HEK293 (cell line): ENCODE results near the gene SAMD4A.

Experiments used
- CTCF ChIA-PET: fragments of 350-600 bp; formaldehyde crosslinking; extraction: SDS; loops from one replicate; lab custom pipeline; 2021; ENCODE audit warnings: antibody characterized with exemption; lab: Yijun Ruan, JAX
- POLR2A ChIA-PET: fragments of 300-600 bp; formaldehyde crosslinking; extraction: SDS; loops from one replicate; lab custom pipeline; 2020; ENCODE audit warnings: antibody characterized with exemption, inconsistent platforms; lab: Yijun Ruan, JAX
- H3K27ac ChIP-seq: fragments of 200-500 bp; sonication (Bioruptor generic); 2 replicates; pipeline ENCODE4 v1.5.1; 2014; ENCODE audit warnings: low read depth, low read length, control low read depth, inconsistent platforms; ENCODE audit errors: extremely low read depth
- H3K36me3 ChIP-seq, 2 experiments: fragments of 200-500 bp in 1 of 2; sonication (Bioruptor generic) in 1 of 2; 1 replicate in 1 of 2; 2 replicates in 1 of 2; pipeline ENCODE4 v1.5.1; 2014 to 2017; ENCODE audit warnings: inconsistent platforms in 2 of 2, low read length in 2 of 2; ENCODE audit not compliant: control insufficient read depth in 2 of 2, insufficient read depth in 1 of 2
- H3K4me1 ChIP-seq: fragments of 200-500 bp; sonication (Bioruptor generic); 2 replicates; pipeline ENCODE4 v1.5.1; 2014; ENCODE audit warnings: mild to moderate bottlenecking, low read length, inconsistent platforms; ENCODE audit not compliant: control insufficient read depth, insufficient read depth
- H3K4me3 ChIP-seq: 2 replicates; pipeline ENCODE4 v1.5.1; 2011; ENCODE audit warnings: low read depth, mild to moderate bottlenecking, control low read depth, low read length, moderate library complexity
- H3K9me3 ChIP-seq: fragments of 200-500 bp; sonication (Bioruptor generic); 2 replicates; pipeline ENCODE4 v1.5.1; 2014; ENCODE audit warnings: low read depth, low read length, inconsistent platforms; ENCODE audit not compliant: control insufficient read depth, insufficient read depth
- HOXC10 ChIP-seq: sonication (generic); formaldehyde crosslinking; IDR thresholded peaks from 2 replicates; pipeline ENCODE4 v1.8.1; 2023; ENCODE audit warnings: mild to moderate bottlenecking, missing genetic modification reagents
- KLF7 ChIP-seq: fragments of 450-650 bp; formaldehyde crosslinking; IDR thresholded peaks from 2 replicates; pipeline ENCODE4 v1.5.1; 2016; ENCODE audit warnings: missing biosample characterization, missing genetic modification characterization, borderline replicate concordance
- MZF1 ChIP-seq: fragments of 450-650 bp; formaldehyde crosslinking; IDR thresholded peaks from 2 replicates; pipeline ENCODE4 v1.5.1; 2017; ENCODE audit warnings: missing biosample characterization, missing genetic modification characterization, borderline replicate concordance
- OSR2 ChIP-seq: fragments of 450-650 bp; formaldehyde crosslinking; IDR thresholded peaks from 2 replicates; pipeline ENCODE4 v1.5.1; 2016; ENCODE audit warnings: missing biosample characterization, missing genetic modification characterization
- PRDM1 ChIP-seq: fragments of 450-650 bp; formaldehyde crosslinking; IDR thresholded peaks from 2 replicates; pipeline ENCODE4; 2016; ENCODE audit warnings: missing biosample characterization, missing genetic modification characterization
- SCRT2 ChIP-seq: fragments of 450-650 bp; formaldehyde crosslinking; IDR thresholded peaks from 2 replicates; pipeline ENCODE4 v1.5.1; 2016; ENCODE audit warnings: missing biosample characterization, missing genetic modification characterization
- SP2 ChIP-seq: fragments of 450-650 bp; formaldehyde crosslinking; IDR thresholded peaks from 2 replicates; pipeline ENCODE4 v1.5.1; 2016; ENCODE audit warnings: missing biosample characterization, missing genetic modification characterization
- ZBTB20 ChIP-seq: fragments of 450-650 bp; formaldehyde crosslinking; IDR thresholded peaks from 2 replicates; pipeline ENCODE4 v1.5.1; 2016; ENCODE audit warnings: missing biosample characterization, missing genetic modification characterization
- ZNF184 ChIP-seq: fragments of 450-650 bp; IDR thresholded peaks from 2 replicates; pipeline ENCODE4 v1.5.1; 2018; ENCODE audit warnings: missing biosample characterization, mild to moderate bottlenecking, missing genetic modification characterization
- ZNF202 ChIP-seq: fragments of 450-650 bp; formaldehyde crosslinking; IDR thresholded peaks from 2 replicates; pipeline ENCODE4 v1.5.1; 2016; ENCODE audit warnings: missing biosample characterization, missing genetic modification characterization, borderline replicate concordance
- ZNF274 ChIP-seq, 2 experiments: fragments of 200-500 bp in 1 of 2; fragments of 450-650 bp in 1 of 2; sonication (Bioruptor generic) in 1 of 2; formaldehyde crosslinking in 1 of 2; IDR thresholded peaks; 2 replicates each; pipeline versions ENCODE4 v1.5.1 to v1.6.1; 2014 to 2016; ENCODE audit warnings: borderline replicate concordance in 1 of 2, inconsistent platforms in 1 of 2, low read length in 1 of 2, missing biosample characterization in 1 of 2, missing genetic modification characterization in 1 of 2
- ZNF423 ChIP-seq: fragments of 450-650 bp; formaldehyde crosslinking; IDR thresholded peaks from 2 replicates; pipeline ENCODE4 v1.5.1; 2016; ENCODE audit warnings: missing biosample characterization, missing genetic modification characterization
- ZNF48 ChIP-seq: fragments of 450-650 bp; formaldehyde crosslinking; IDR thresholded peaks from 2 replicates; pipeline ENCODE4 v1.5.1; 2016; ENCODE audit warnings: missing biosample characterization, missing genetic modification characterization
- ZNF510 ChIP-seq: fragments of 450-650 bp; formaldehyde crosslinking; IDR thresholded peaks from 2 replicates; pipeline ENCODE4 v1.5.1; 2018; ENCODE audit warnings: mild to moderate bottlenecking, missing genetic modification characterization, missing biosample characterization; ENCODE audit not compliant: insufficient replicate concordance
- ZNF610 ChIP-seq: fragments of 450-650 bp; formaldehyde crosslinking; IDR thresholded peaks from 2 replicates; pipeline ENCODE4 v1.5.1; 2016; ENCODE audit warnings: missing biosample characterization, missing genetic modification characterization, borderline replicate concordance
- ZNF664 ChIP-seq: fragments of 450-650 bp; formaldehyde crosslinking; IDR thresholded peaks from 2 replicates; pipeline ENCODE4 v1.5.1; 2016; ENCODE audit warnings: missing biosample characterization, missing genetic modification characterization
- ZNF677 ChIP-seq: fragments of 450-650 bp; IDR thresholded peaks from 2 replicates; pipeline ENCODE4 v1.5.0; 2018; ENCODE audit warnings: missing biosample characterization, mild to moderate bottlenecking, missing genetic modification characterization, moderate library complexity
- ZNF837 ChIP-seq: fragments of 450-650 bp; formaldehyde crosslinking; IDR thresholded peaks from 2 replicates; pipeline ENCODE4 v1.5.1; 2016; ENCODE audit warnings: missing biosample characterization, missing genetic modification characterization
- ZXDB ChIP-seq: fragments of 450-650 bp; formaldehyde crosslinking; IDR thresholded peaks from 2 replicates; pipeline ENCODE4 v1.5.1; 2016; ENCODE audit warnings: missing biosample characterization, missing genetic modification characterization
- TF ChIP-seq, protein P1 (sequence below): fragments of 450-650 bp; formaldehyde crosslinking; optimal IDR thresholded peaks from 2 replicates; pipeline ENCODE3; 2016; ENCODE audit warnings: missing biosample characterization, mild to moderate bottlenecking, missing genetic modification characterization
- TF ChIP-seq, protein P2 (sequence below): fragments of 450-650 bp; formaldehyde crosslinking; IDR thresholded peaks from 2 replicates; pipeline ENCODE4 v1.5.1; 2017; ENCODE audit warnings: missing biosample characterization, missing genetic modification characterization
- TF ChIP-seq, protein P3 (sequence below): fragments of 450-650 bp; formaldehyde crosslinking; IDR thresholded peaks from 2 replicates; pipeline ENCODE4 v1.5.1; 2016; ENCODE audit warnings: missing biosample characterization, missing genetic modification characterization
- TF ChIP-seq, protein P4 (sequence below): fragments of 450-650 bp; formaldehyde crosslinking; IDR thresholded peaks from 2 replicates; pipeline ENCODE4 v1.5.1; 2017; ENCODE audit warnings: missing biosample characterization, missing genetic modification characterization
- TF ChIP-seq, protein P5 (sequence below): fragments of 450-650 bp; formaldehyde crosslinking; IDR thresholded peaks from 2 replicates; pipeline ENCODE4 v1.5.1; 2016; ENCODE audit warnings: missing biosample characterization, missing genetic modification characterization
- TF ChIP-seq, protein P6 (sequence below): fragments of 450-650 bp; formaldehyde crosslinking; IDR thresholded peaks from 2 replicates; pipeline ENCODE4 v1.5.1; 2016; ENCODE audit warnings: missing biosample characterization, missing genetic modification characterization, low read depth

Gene SAMD4A

DNA sequence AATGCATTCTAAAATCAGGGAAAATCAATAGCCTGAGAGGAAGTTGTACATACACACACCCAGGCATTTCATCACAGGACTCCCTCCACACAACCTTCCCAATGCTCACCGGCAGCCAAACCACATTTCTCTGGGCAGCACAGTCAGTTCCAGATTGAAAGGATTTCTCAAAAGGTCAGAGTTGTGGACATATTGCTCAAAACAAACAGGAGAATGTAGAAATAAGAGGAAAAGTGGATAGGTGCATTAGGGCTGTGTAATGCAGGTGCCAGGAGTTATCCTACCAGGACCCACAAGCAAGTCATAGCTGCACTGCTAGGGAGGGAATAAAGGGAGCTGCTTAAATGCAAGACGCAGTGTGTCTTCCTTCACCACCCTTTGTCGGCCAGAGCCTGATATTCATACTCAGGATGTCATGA, 272.8 kb downstream of the SAMD4A start:
- Histone ChIP-seq H3K36me3 (peaks cover 0 to 9% of the 10 kb centered on the region in 2 experiments; a peak in 2 of 3 replicates), H3K9me3 (no peaks in the 10 kb centered on the region), H3K27ac (no peak overlapping the region), H3K4me3 (no peak overlapping the region), H3K4me1 (no peaks in the 10 kb centered on the region)
- POLR2A ChIA-PET = no interaction called here
- CTCF ChIA-PET = no interaction called here
- TF ChIP-seq ZNF274 (IDR thresholded peaks at IDR 0.05; ENCODE audit: low read length) = no peak
- TF ChIP-seq ZNF274 (tag by site-specific recombination; IDR thresholded peaks at IDR 0.05; ENCODE audit: borderline replicate concordance) = no peak
- TF ChIP-seq, protein P1, sequence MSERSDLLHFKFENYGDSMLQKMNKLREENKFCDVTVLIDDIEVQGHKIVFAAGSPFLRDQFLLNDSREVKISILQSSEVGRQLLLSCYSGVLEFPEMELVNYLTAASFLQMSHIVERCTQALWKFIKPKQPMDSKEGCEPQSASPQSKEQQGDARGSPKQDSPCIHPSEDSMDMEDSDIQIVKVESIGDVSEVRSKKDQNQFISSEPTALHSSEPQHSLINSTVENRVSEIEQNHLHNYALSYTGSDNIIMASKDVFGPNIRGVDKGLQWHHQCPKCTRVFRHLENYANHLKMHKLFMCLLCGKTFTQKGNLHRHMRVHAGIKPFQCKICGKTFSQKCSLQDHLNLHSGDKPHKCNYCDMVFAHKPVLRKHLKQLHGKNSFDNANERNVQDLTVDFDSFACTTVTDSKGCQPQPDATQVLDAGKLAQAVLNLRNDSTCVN (tag by site-specific recombination) = no peak
- TF ChIP-seq MZF1 = no peak
- TF ChIP-seq HOXC10 (CRISPR knock-in tag) = no peak
- TF ChIP-seq ZNF664 (tag by site-specific recombination) = no peak
- no peak for TF ChIP-seq ZNF202 (tag by site-specific recombination)
- TF ChIP-seq PRDM1 = no peak

DNA sequence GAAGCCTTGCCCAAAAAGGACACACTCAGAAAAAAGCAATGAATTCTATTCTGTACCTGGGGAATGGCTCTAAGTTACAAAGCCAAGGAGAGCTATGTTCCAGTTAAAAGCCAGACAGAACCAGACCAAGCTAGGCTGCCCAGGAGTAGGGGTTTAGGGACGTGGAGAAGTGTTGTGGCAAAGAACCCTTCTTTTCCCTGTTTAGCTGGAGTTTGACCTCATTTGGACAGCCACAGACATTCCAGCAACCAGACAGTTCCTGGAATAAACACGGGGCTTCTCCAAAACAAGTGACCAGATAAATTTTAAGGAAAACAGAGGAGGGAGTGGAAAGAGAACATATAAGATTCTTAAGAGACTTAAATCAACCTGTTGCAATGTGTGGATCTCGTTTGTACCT, 273.4 kb downstream of the SAMD4A start:
- CTCF ChIA-PET = no interaction called here
- no peaks in the 10 kb centered on the region for H3K4me1 ChIP-seq
- POLR2A ChIA-PET = no interaction called here
- no peak overlapping the region for H3K4me3 ChIP-seq
- H3K36me3 ChIP-seq = peaks cover 0 to 9% of the 10 kb centered on the region in 2 experiments; a peak in 2 of 3 replicates
- H3K27ac ChIP-seq = no peak overlapping the region
- H3K9me3 ChIP-seq = no peaks in the 10 kb centered on the region
- TF ChIP-seq ZNF510 (tag by site-specific recombination) (no peak), ZBTB20 (no peak), SP2 (no peak), ZNF837 (tag by site-specific recombination) (no peak), ZNF202 (tag by site-specific recombination) (no peak), OSR2 (tag by site-specific recombination) (no peak), ZXDB (tag by site-specific recombination) (no peak), ZNF610 (tag by site-specific recombination) (no peak), ZNF48 (tag by site-specific recombination) (no peak), KLF7 (tag by site-specific recombination) (no peak), ZNF184 (tag by site-specific recombination) (no peak), ZNF677 (tag by site-specific recombination) (no peak), SCRT2 (tag by site-specific recombination) (no peak), ZNF423 (tag by site-specific recombination) (no peak)
- TF ChIP-seq, protein P2, sequence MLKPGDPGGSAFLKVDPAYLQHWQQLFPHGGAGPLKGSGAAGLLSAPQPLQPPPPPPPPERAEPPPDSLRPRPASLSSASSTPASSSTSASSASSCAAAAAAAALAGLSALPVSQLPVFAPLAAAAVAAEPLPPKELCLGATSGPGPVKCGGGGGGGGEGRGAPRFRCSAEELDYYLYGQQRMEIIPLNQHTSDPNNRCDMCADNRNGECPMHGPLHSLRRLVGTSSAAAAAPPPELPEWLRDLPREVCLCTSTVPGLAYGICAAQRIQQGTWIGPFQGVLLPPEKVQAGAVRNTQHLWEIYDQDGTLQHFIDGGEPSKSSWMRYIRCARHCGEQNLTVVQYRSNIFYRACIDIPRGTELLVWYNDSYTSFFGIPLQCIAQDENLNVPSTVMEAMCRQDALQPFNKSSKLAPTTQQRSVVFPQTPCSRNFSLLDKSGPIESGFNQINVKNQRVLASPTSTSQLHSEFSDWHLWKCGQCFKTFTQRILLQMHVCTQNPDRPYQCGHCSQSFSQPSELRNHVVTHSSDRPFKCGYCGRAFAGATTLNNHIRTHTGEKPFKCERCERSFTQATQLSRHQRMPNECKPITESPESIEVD = no peak
- TF ChIP-seq, protein P3, sequence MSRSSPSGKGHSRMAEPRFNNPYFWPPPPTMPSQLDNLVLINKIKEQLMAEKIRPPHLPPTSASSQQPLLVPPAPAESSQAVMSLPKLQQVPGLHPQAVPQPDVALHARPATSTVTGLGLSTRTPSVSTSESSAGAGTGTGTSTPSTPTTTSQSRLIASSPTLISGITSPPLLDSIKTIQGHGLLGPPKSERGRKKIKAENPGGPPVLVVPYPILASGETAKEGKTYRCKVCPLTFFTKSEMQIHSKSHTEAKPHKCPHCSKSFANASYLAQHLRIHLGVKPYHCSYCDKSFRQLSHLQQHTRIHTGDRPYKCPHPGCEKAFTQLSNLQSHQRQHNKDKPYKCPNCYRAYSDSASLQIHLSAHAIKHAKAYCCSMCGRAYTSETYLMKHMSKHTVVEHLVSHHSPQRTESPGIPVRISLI (tag by site-specific recombination) = no peak
- TF ChIP-seq, protein P4, sequence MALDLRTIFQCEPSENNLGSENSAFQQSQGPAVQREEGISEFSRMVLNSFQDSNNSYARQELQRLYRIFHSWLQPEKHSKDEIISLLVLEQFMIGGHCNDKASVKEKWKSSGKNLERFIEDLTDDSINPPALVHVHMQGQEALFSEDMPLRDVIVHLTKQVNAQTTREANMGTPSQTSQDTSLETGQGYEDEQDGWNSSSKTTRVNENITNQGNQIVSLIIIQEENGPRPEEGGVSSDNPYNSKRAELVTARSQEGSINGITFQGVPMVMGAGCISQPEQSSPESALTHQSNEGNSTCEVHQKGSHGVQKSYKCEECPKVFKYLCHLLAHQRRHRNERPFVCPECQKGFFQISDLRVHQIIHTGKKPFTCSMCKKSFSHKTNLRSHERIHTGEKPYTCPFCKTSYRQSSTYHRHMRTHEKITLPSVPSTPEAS (tag by site-specific recombination) = no peak
- TF ChIP-seq, protein P5, sequence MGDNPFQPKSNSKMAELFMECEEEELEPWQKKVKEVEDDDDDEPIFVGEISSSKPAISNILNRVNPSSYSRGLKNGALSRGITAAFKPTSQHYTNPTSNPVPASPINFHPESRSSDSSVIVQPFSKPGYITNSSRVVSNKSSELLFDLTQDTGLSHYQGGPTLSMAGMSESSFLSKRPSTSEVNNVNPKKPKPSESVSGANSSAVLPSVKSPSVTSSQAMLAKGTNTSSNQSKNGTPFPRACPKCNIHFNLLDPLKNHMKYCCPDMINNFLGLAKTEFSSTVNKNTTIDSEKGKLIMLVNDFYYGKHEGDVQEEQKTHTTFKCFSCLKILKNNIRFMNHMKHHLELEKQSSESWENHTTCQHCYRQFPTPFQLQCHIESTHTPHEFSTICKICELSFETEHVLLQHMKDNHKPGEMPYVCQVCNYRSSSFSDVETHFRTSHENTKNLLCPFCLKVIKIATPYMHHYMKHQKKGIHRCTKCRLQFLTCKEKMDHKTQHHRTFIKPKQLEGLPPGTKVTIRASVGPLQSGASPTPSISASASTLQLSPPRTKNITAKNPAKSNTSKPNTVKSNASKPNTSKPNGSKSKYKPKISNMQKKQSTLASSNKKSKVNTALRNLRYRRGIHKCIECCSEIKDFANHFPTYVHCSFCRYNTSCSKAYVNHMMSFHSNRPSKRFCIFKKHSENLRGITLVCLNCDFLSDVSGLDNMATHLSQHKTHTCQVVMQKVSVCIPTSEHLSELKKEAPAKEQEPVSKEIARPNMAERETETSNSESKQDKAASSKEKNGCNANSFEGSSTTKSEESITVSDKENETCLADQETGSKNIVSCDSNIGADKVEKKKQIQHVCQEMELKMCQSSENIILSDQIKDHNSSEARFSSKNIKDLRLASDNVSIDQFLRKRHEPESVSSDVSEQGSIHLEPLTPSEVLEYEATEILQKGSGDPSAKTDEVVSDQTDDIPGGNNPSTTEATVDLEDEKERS (tag by site-specific recombination) = no peak
- TF ChIP-seq, protein P6, sequence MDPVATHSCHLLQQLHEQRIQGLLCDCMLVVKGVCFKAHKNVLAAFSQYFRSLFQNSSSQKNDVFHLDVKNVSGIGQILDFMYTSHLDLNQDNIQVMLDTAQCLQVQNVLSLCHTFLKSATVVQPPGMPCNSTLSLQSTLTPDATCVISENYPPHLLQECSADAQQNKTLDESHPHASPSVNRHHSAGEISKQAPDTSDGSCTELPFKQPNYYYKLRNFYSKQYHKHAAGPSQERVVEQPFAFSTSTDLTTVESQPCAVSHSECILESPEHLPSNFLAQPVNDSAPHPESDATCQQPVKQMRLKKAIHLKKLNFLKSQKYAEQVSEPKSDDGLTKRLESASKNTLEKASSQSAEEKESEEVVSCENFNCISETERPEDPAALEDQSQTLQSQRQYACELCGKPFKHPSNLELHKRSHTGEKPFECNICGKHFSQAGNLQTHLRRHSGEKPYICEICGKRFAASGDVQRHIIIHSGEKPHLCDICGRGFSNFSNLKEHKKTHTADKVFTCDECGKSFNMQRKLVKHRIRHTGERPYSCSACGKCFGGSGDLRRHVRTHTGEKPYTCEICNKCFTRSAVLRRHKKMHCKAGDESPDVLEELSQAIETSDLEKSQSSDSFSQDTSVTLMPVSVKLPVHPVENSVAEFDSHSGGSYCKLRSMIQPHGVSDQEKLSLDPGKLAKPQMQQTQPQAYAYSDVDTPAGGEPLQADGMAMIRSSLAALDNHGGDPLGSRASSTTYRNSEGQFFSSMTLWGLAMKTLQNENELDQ = no peak
